NCI-H748 treated with DMSO at 0.1 percent for 48 hours (cell line): Measurements from ENCODE around the gene COL18A1.
"Not testable (repeated sequence)": the region's sequence is repeated elsewhere in the genome, so short reads cannot be mapped to it uniquely, and the experiment has no call there.

Source experiments
- DNase-seq: peaks from one replicate; lab custom pipeline; 2025; lab: John Stamatoyannopoulos, UW

COL18A1 gene

GRCh38 chr21:45560106-45561021 lies 155.4 kb downstream of the COL18A1 start:
- no peak for DNase-seq

- not testable (repeated sequence) for DNase-seq
Measured at GRCh38 chr21:45561241-45561640, 156.3 kb downstream of the COL18A1 start.

- no peak for DNase-seq
Measured at GRCh38 chr21:45562402-45562801, 157.4 kb downstream of the COL18A1 start.

GRCh38 chr21:45562965-45563364 lies 158.0 kb downstream of the COL18A1 start:
- DNase-seq, result no peak
